A549 (cell line): Measurements from ENCODE around the gene CEP192. TPM values are rescaled to one million over a fixed set of nuclear protein-coding genes. Genes with fewer than 3 reads are reported as not detected.

ENCODE experiments used
- ATAC-seq, 2 experiments: fragments of 200-7000 bp in 1 of 2; fragments of >200 bp in 1 of 2; cut with Nextera tagmentation in 1 of 2; cut with Tn5 transposase in 1 of 2; 3 replicates each; pipeline versions ENCODE4 v1.8.0 to v1.9.1; 2018 to 2020; ENCODE audit warnings: mild to moderate bottlenecking in 1 of 2, moderate library complexity in 1 of 2
- CTCF ChIA-PET: fragments of 300-600 bp; sonication (Branson Sonifier 250); formaldehyde crosslinking; extraction: SDS; loops from one replicate; lab custom pipeline; 2021; ENCODE audit warnings: antibody characterized with exemption, inconsistent platforms; lab: Yijun Ruan, JAX
- POLR2A ChIA-PET: fragments of 350-600 bp; formaldehyde crosslinking; extraction: SDS; loops from one replicate; lab custom pipeline; 2021; ENCODE audit warnings: antibody characterized with exemption, inconsistent platforms; lab: Yijun Ruan, JAX
- DNase-seq, 2 experiments: peaks; one replicate each; pipeline versions ENCODE4 v3.0.0 to v3.0.0-alpha.2; 2011 to 2016; ENCODE audit warnings: low read depth in 1 of 2, low spot score in 1 of 2
- FAIRE-seq: peaks from 2 replicates; lab custom pipeline; 2011; peaks lifted over from hg19 to GRCh38; lab: Jason Lieb, UNC
- H3K27ac ChIP-seq, 2 experiments: fragments of >200 bp; sonication (Bioruptor Twin); formaldehyde crosslinking; 3 replicates each; pipeline ENCODE4 v1.5.1; 2016 to 2017
- H3K4me1 ChIP-seq: fragments of >200 bp; sonication (Bioruptor Twin); formaldehyde crosslinking; 3 replicates; pipeline ENCODE4 v1.6.1; 2016
- H3K4me2 ChIP-seq: fragments of >200 bp; sonication (Bioruptor Twin); formaldehyde crosslinking; 3 replicates; pipeline ENCODE4 v1.6.1; 2016
- H3K4me3 ChIP-seq: fragments of >200 bp; sonication (Bioruptor Twin); formaldehyde crosslinking; 3 replicates; pipeline ENCODE4 v1.5.1; 2016
- H3K9me3 ChIP-seq: fragments of >200 bp; sonication (Bioruptor Twin); formaldehyde crosslinking; 3 replicates; pipeline ENCODE4 v1.6.1; 2016
- CBX2 ChIP-seq: fragments of 200-600 bp; sonication (generic); IDR thresholded peaks from 2 replicates; pipeline ENCODE4 v1.6.1; 2016; ENCODE audit warnings: low read depth, mild to moderate bottlenecking, borderline replicate concordance
- CBX8 ChIP-seq: fragments of 200-600 bp; sonication (generic); IDR thresholded peaks from 2 replicates; pipeline ENCODE4 v1.6.1; 2016
- CEBPB ChIP-seq, 2 experiments: fragments of >200 bp in 1 of 2; sonication (Bioruptor Twin) in 1 of 2; formaldehyde crosslinking in 1 of 2; IDR thresholded peaks; 2 replicates each; pipeline ENCODE4 v1.6.1; 2012 to 2016
- EP300 ChIP-seq, 2 experiments: fragments of >200 bp; sonication (Bioruptor Twin); formaldehyde crosslinking; IDR thresholded peaks; 2 replicates in 1 of 2; 3 replicates in 1 of 2; pipeline ENCODE4 v1.6.1; 2016 to 2017
- FOSL2 ChIP-seq, 2 experiments: fragments of 450-650 bp in 1 of 2; fragments of >200 bp in 1 of 2; sonication (Bioruptor Twin) in 1 of 2; formaldehyde crosslinking; IDR thresholded peaks; 2 replicates each; pipeline versions ENCODE4 v1.5.0 to v1.6.1; 2016 to 2020; ENCODE audit warnings: mild to moderate bottlenecking in 1 of 2, moderate library complexity in 1 of 2
- HDAC2 ChIP-seq: fragments of 200-600 bp; sonication (generic); IDR thresholded peaks from 2 replicates; pipeline ENCODE4 v1.6.1; 2016
- HOXB13 ChIP-seq: fragments of 250-450 bp; sonication (Bioruptor Pico); IDR thresholded peaks from 2 replicates; pipeline ENCODE4 v1.5.0; 2020; ENCODE audit warnings: low read depth, mild to moderate bottlenecking, moderate library complexity
- HOXB5 ChIP-seq: fragments of 250-450 bp; sonication (Bioruptor Pico); IDR thresholded peaks from 2 replicates; pipeline ENCODE4 v1.5.0; 2020; ENCODE audit warnings: mild to moderate bottlenecking, moderate library complexity
- KDM1A ChIP-seq: fragments of 200-600 bp; sonication (generic); IDR thresholded peaks from 2 replicates; pipeline ENCODE4 v1.6.1; 2016; ENCODE audit warnings: low read depth, mild to moderate bottlenecking
- MAZ ChIP-seq: fragments of 150-350 bp; IDR thresholded peaks from 2 replicates; pipeline ENCODE4 v1.6.1; 2014; ENCODE audit warnings: antibody characterized with exemption, low read depth, low read length, borderline replicate concordance
- NR3C1 ChIP-seq: fragments of >200 bp; sonication (Bioruptor Twin); formaldehyde crosslinking; IDR thresholded peaks from 3 replicates; pipeline ENCODE4 v1.6.1; 2017
- PHF8 ChIP-seq: fragments of 200-600 bp; sonication (generic); IDR thresholded peaks from 2 replicates; pipeline ENCODE4 v1.6.1; 2016; ENCODE audit warnings: low read depth, mild to moderate bottlenecking, antibody characterized with exemption, moderate library complexity, borderline replicate concordance
- POLR2A ChIP-seq: IDR thresholded peaks from 2 replicates; pipeline ENCODE4 v1.6.1; 2012; ENCODE audit warnings: mild to moderate bottlenecking, low read length
- RARB ChIP-seq: fragments of 250-450 bp; sonication (Bioruptor Pico); IDR thresholded peaks from 2 replicates; pipeline ENCODE4 v1.8.0; 2021; ENCODE audit warnings: mild to moderate bottlenecking, moderate library complexity
- RNF2 ChIP-seq: fragments of 200-600 bp; sonication (generic); IDR thresholded peaks from 2 replicates; pipeline ENCODE4 v1.6.1; 2016; ENCODE audit warnings: low read depth, mild to moderate bottlenecking, antibody characterized with exemption, moderate library complexity, borderline replicate concordance
- TFCP2L1 ChIP-seq: fragments of 250-450 bp; sonication (Bioruptor Pico); IDR thresholded peaks from 2 replicates; pipeline ENCODE4 v1.5.0; 2021; ENCODE audit warnings: mild to moderate bottlenecking
- ZFP36 ChIP-seq: fragments of 450-650 bp; IDR thresholded peaks from 2 replicates; pipeline ENCODE4 v1.6.1; 2014; ENCODE audit warnings: borderline replicate concordance; ENCODE audit not compliant: partially characterized antibody
- ZNF302 ChIP-seq: fragments of 250-450 bp; sonication (Bioruptor Pico); IDR thresholded peaks from 2 replicates; pipeline ENCODE4 v1.9.0; 2021; ENCODE audit warnings: inconsistent platforms, mild to moderate bottlenecking, moderate library complexity
- ZSCAN20 ChIP-seq: fragments of 250-450 bp; sonication (Bioruptor Pico); IDR thresholded peaks from 2 replicates; pipeline ENCODE4 v1.8.0; 2022; ENCODE audit warnings: mild to moderate bottlenecking, moderate library complexity
- WGBS: methylation state at CpG from one replicate; pipeline ENCODE4 v1.1.6; 2017; ENCODE audit errors: missing lambda C conversion rate; 5-methylcytosine and 5-hydroxymethylcytosine counted together
- polyA plus RNA-seq, 4 experiments: library from polyadenylated mRNA; depleted of rRNA in 3 of 4; stranded (reverse); fragments of >200 nt; fragmentation: RNase III in 1 of 4; extraction: RNeasy Plus Mini Kit Qiagen cat#74134 plus additional on column Dnase treatment in 1 of 4; gene quantifications; 2 replicates in 3 of 4; 3 replicates in 1 of 4; pipeline ENCODE4 v1.2.3, GENCODE V29; 2011 to 2017
- TF ChIP-seq, protein P1 (sequence below): fragments of >200 bp; sonication (Bioruptor Twin); formaldehyde crosslinking; IDR thresholded peaks from 2 replicates; pipeline ENCODE4 v1.6.1; 2016
- TF ChIP-seq, protein P2 (sequence below): fragments of >200 bp; sonication (Bioruptor Twin); formaldehyde crosslinking; IDR thresholded peaks from 3 replicates; pipeline ENCODE4 v1.6.1; 2016
- TF ChIP-seq, protein P3 (sequence below): fragments of 450-650 bp; IDR thresholded peaks from 2 replicates; pipeline ENCODE4 v1.6.1; 2014; ENCODE audit warnings: antibody characterized with exemption
- TF ChIP-seq, protein P4 (sequence below): IDR thresholded peaks from 2 replicates; pipeline ENCODE4 v1.6.1; 2012; ENCODE audit warnings: low read depth, borderline replicate concordance

CEP192 gene
- polyA plus RNA-seq, 2 of the 4 experiments (the other 2 are of a cell fraction): 8.9 to 21.1 TPM

DNA sequence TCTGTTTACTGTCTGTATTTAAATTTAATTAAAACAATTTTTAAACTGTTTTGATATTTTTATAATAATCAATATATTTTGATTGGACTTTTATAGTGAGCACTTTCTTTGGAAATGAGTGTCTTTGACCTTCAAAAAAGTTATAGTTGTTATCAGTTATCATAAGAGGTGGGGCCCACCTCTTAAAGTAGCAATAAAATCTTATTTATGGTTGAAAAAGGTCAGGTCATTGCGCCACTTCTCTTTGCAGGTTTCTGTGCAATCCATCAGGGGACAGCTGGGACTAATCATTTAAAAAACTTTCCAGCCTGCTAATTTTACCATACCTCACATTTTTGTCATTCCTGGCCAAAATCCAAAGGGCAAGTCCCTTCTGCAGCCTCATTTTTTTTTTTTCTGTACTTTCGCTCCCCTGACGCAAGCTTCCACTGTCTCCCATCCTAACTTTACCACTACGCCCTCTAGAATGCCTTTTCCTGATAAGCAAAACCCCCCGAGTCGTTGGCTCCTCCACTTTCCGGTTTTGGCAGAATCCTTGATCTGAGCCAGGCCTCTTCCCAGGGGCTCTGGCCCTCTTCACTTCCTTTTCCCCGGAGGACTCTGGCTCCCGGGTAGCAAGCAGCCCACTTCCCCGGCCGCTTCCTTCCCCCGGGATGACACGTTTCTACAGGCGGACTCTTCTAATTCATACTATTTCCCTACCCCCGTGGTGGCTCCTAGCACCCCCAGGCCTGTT is 44.4 kb upstream of the CEP192 start:
- peak overlapping the region; percentile 85 for H3K4me3 ChIP-seq
- no peaks in the 10 kb centered on the region for H3K9me3 ChIP-seq
- DNase-seq (peak; percentile 16 to 58), ATAC-seq (peak; percentile 14 to 25; a peak in 5 of 6 replicates), FAIRE-seq (no peak)
- TF ChIP-seq CEBPB (IDR thresholded peaks at IDR 0.05): peak; percentile 14 to 18; a peak in 1 of 4 replicates
- TF ChIP-seq, protein P1, sequence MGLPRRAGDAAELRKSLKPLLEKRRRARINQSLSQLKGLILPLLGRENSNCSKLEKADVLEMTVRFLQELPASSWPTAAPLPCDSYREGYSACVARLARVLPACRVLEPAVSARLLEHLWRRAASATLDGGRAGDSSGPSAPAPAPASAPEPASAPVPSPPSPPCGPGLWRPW: no peak
- CTCF ChIA-PET: interaction anchor here (0.6 to 6.3 kb wide), 2 partner anchors 12 to 170 kb away, joined by 3 to 36 read pairs; no protein-coding TSS in a partner anchor
- POLR2A ChIA-PET: interaction anchor here (1.2 kb wide), 1 partner anchor 63 kb away, joined by 5 read pairs; the partner anchor contains the start of gene PTPN2
- H3K27ac ChIP-seq: peak overlapping the region; percentile 90 to 92
- H3K4me1 ChIP-seq: peaks cover 7% of the 10 kb centered on the region
- 2% methylated on average over 15 of the region's 15 CpGs for WGBS
- H3K4me2 ChIP-seq: peak overlapping the region; percentile 75

DNA sequence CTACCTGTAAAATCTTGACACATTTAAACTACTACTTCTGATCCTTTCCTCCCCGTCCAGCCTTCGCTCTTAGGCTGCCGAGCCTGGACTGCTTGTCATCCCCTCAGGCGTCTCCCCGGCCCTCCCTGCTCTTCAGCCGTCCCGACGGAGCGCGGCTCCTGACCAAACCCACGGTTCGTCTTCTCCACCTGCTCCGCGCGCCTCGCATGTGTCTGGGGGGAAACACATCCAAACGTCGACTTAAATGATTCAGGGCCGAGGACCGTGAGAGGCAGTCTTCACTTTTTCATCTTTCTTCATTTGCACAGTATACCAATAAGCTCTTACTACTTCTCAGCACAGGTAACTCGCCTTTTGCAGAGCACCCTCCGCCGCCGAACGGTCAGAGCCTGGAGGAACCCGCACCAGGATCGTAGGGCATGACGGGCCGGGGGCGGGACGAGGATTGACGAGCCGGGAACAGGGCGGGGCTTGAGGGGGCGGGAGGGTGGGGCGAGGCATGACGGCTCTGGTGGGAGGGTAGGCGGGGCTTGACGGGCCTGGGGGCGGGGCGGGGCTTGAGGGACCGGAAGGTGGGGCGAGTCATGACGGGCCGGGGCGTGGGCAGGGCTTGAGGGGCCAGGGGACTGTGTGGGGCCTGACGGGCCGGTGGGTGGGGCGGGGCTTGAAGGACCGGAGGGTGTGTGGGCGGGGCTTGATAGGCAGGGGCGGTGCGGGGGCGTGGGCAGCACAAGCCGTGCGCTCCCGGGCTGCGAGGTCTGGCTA is 43.7 kb upstream of the CEP192 start, which contains the start of gene SEH1L:
TSS of gene SEH1L (plus strand) at position 727 of the 765 bp plus-strand sequence. CDS start 111 bp downstream, outside the sequence.
- no peaks in the 10 kb centered on the region for H3K9me3 ChIP-seq
- peak; percentile 88 to 94 for ATAC-seq
- POLR2A ChIA-PET: interaction anchor here (0.6 to 1.4 kb wide), 5 partner anchors 13 to 570 kb away, joined by 3 to 6 read pairs (median 4); partner anchors contain the start of genes AFG3L2 and PTPN2
- TF ChIP-seq HOXB5 (CRISPR knock-in tag): no peak
- TF ChIP-seq POLR2A: peak; percentile 54
- TF ChIP-seq, protein P2, sequence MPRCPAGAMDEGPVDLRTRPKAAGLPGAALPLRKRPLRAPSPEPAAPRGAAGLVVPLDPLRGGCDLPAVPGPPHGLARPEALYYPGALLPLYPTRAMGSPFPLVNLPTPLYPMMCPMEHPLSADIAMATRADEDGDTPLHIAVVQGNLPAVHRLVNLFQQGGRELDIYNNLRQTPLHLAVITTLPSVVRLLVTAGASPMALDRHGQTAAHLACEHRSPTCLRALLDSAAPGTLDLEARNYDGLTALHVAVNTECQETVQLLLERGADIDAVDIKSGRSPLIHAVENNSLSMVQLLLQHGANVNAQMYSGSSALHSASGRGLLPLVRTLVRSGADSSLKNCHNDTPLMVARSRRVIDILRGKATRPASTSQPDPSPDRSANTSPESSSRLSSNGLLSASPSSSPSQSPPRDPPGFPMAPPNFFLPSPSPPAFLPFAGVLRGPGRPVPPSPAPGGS: peak; percentile 25; the same call in 1 of the 3 replicates
- TF ChIP-seq FOSL2 (IDR thresholded peaks at IDR 0.05): no peak
- no peak for TF ChIP-seq FOSL2 (CRISPR knock-in tag; IDR thresholded peaks at IDR 0.05)
- TF ChIP-seq PHF8: peak; percentile 42; the same call in 1 of the 2 replicates
- TF ChIP-seq KDM1A: no peak
- TF ChIP-seq, all 56 proteins: peak for 3
- CTCF ChIA-PET: interaction anchor here (6.3 kb wide), 1 partner anchor 13 kb away, joined by 36 read pairs; no protein-coding TSS in a partner anchor
- Histone ChIP-seq H3K4me3 (peak within 1 kb of the TSS; percentile 85), H3K4me1 (peaks cover 7% of the 10 kb centered on the region), H3K4me2 (peak within 1 kb of the TSS; percentile 75), H3K27ac (peak within 1 kb of the TSS; percentile 90 to 92)
- under 1% methylated on average over 20 of the region's 58 CpGs for WGBS
- no peak for FAIRE-seq
- DNase-seq: peak; percentile 61 to 98

DNA sequence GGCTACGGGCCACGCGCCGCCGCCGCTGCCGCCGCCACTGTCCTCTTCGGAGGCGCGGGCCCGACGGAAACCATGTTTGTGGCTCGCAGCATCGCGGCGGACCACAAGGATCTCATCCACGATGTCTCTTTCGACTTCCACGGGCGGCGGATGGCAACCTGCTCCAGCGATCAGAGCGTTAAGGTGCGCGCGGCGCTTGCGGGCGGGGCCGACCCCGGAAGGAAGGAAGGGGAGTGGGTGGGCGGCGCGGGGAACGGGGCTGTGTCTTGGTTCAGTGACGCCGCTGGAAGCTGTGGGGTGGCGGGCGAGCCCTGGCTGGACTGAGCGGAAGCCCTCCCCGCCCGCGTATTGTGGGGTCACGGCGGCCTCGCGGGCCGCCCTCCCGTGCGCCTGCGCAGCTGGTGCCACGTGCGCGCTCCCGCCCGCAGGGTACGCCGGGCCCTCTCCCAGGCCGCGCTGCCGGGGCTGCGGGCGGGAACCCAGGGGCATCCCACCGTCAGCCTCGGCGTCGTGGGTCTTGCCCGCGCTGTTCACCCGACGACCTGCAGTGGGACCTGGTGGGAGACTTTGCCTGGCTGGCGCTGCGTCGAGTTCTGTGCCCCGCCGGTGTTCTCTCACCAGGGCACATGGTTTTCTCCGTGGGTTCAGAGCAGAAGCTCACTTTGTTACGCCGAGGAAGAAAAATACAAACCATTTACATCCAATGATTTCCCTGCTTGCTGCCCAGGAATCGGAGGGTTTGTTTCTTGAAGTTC is 42.9 kb upstream of the CEP192 start:
- Histone ChIP-seq H3K9me3 (no peaks in the 10 kb centered on the region), H3K4me3 (peak overlapping the region; percentile 55), H3K4me2 (peak overlapping the region; percentile 70), H3K27ac (peak overlapping the region; percentile 85 to 88), H3K4me1 (peaks cover 7% of the 10 kb centered on the region)
- CTCF ChIA-PET: interaction anchor here (6.3 kb wide), 1 partner anchor 14 kb away, joined by 36 read pairs; no protein-coding TSS in a partner anchor
- FAIRE-seq (no peak), ATAC-seq (peak; percentile 89 to 91), DNase-seq (peak; percentile 53 to 94)
- 13% methylated on average over 13 of the region's 81 CpGs for WGBS
- POLR2A ChIA-PET: interaction anchor here (0.6 to 1.4 kb wide), 6 partner anchors 13 to 571 kb away, joined by 3 to 6 read pairs (median 4); partner anchors contain the start of genes AFG3L2, CEP192, CEP76 and PSMG2
- TF ChIP-seq, protein P3, sequence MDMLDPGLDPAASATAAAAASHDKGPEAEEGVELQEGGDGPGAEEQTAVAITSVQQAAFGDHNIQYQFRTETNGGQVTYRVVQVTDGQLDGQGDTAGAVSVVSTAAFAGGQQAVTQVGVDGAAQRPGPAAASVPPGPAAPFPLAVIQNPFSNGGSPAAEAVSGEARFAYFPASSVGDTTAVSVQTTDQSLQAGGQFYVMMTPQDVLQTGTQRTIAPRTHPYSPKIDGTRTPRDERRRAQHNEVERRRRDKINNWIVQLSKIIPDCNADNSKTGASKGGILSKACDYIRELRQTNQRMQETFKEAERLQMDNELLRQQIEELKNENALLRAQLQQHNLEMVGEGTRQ: 0 out of 2 replicates have a peak, but pooled peaks have one; percentile 38
- TF ChIP-seq CBX8: no peak
- TF ChIP-seq ZSCAN20 (CRISPR knock-in tag): peak; percentile 74; the same call in 1 of the 2 replicates
- peak; percentile 71; the same call in 1 of the 2 replicates for TF ChIP-seq TFCP2L1 (CRISPR knock-in tag)
- no peak for TF ChIP-seq CBX2
- no peak for TF ChIP-seq EP300 (IDR thresholded peaks at IDR 0.05)
- no peak for TF ChIP-seq HDAC2
- peak; percentile 97 for TF ChIP-seq HOXB13 (CRISPR knock-in tag)
- TF ChIP-seq, protein P2: peak; percentile 67; the same call in 1 of the 3 replicates
- TF ChIP-seq NR3C1: no peak
- TF ChIP-seq KDM1A: no peak
- TF ChIP-seq MAZ: no peak
- peak; percentile 95 for TF ChIP-seq RNF2
- TF ChIP-seq HOXB5 (CRISPR knock-in tag): peak; percentile 90
- TF ChIP-seq, protein P4, sequence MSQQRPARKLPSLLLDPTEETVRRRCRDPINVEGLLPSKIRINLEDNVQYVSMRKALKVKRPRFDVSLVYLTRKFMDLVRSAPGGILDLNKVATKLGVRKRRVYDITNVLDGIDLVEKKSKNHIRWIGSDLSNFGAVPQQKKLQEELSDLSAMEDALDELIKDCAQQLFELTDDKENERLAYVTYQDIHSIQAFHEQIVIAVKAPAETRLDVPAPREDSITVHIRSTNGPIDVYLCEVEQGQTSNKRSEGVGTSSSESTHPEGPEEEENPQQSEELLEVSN: peak; percentile 99
- TF ChIP-seq ZFP36: no peak
- no peak for TF ChIP-seq RARB (CRISPR knock-in tag)
- TF ChIP-seq ZNF302: peak; percentile 79; the same call in 1 of the 2 replicates
- TF ChIP-seq PHF8: peak; percentile 85
